Mesendoderm (in vitro differentiated cells): ENCODE results near the gene TRIM41.

Source experiments
- DNase-seq: peaks from one replicate; pipeline ENCODE4 v3.0.0; 2013
- H2AK5ac ChIP-seq: 2 replicates; pipeline ENCODE4 v1.6.1; 2013; ENCODE audit warnings: low read length, inconsistent platforms
- H2BK120ac ChIP-seq: 2 replicates; pipeline ENCODE4 v1.6.1; 2013; ENCODE audit warnings: low read depth, mild to moderate bottlenecking, low read length, moderate library complexity, mixed read lengths
- H2BK15ac ChIP-seq: replicated peaks from 2 replicates; pipeline ENCODE4 v1.6.1; 2013; ENCODE audit warnings: low read depth, mild to moderate bottlenecking, moderate library complexity
- H2BK5ac ChIP-seq: 2 replicates; pipeline ENCODE4 v1.6.1; 2013; ENCODE audit warnings: low read length, inconsistent platforms
- H3K18ac ChIP-seq: 2 replicates; pipeline ENCODE4 v1.6.1; 2013; ENCODE audit warnings: mild to moderate bottlenecking, low read length, mixed read lengths
- H3K23ac ChIP-seq: one replicate; pipeline ENCODE4 v1.6.1; 2013; ENCODE audit warnings: low read length
- H3K27ac ChIP-seq: 2 replicates; pipeline ENCODE4 v1.5.1; 2013; ENCODE audit warnings: low read depth, mild to moderate bottlenecking, inconsistent platforms, low read length, moderate library complexity
- H3K27me3 ChIP-seq: 2 replicates; pipeline ENCODE4 v1.6.1; 2013; ENCODE audit warnings: low read length, control low read depth, mild to moderate bottlenecking, inconsistent platforms; ENCODE audit not compliant: insufficient read depth, poor library complexity
- H3K36me3 ChIP-seq: 2 replicates; pipeline ENCODE4 v1.6.1; 2013; ENCODE audit warnings: low read length, inconsistent platforms; ENCODE audit not compliant: control insufficient read depth, insufficient read depth
- H3K4ac ChIP-seq: one replicate; pipeline ENCODE4 v1.6.1; 2013; ENCODE audit warnings: low read depth, mild to moderate bottlenecking, low read length, moderate library complexity
- H3K4me1 ChIP-seq: 2 replicates; pipeline ENCODE4 v1.6.1; 2013; ENCODE audit warnings: low read depth, low read length, inconsistent platforms; ENCODE audit not compliant: control insufficient read depth
- H3K4me2 ChIP-seq: 2 replicates; pipeline ENCODE4 v1.6.1; 2013; ENCODE audit warnings: low read length
- H3K4me3 ChIP-seq: 2 replicates; pipeline ENCODE4 v1.5.1; 2013; ENCODE audit warnings: mild to moderate bottlenecking, low read length
- H3K56ac ChIP-seq: one replicate; pipeline ENCODE4 v1.6.1; 2013; ENCODE audit warnings: low read length
- H3K79me1 ChIP-seq: 2 replicates; pipeline ENCODE4 v1.6.1; 2013; ENCODE audit warnings: low read length, inconsistent platforms
- H3K79me2 ChIP-seq: 2 replicates; pipeline ENCODE4 v1.6.1; 2013; ENCODE audit warnings: mild to moderate bottlenecking, low read length; ENCODE audit not compliant: control insufficient read depth, insufficient read depth
- H3K9ac ChIP-seq: 2 replicates; pipeline ENCODE4 v1.6.1; 2013; ENCODE audit warnings: low read length, inconsistent platforms
- H4K5ac ChIP-seq: one replicate; pipeline ENCODE4 v1.6.1; 2013; ENCODE audit warnings: low read length
- H4K8ac ChIP-seq: one replicate; pipeline ENCODE4 v1.6.1; 2013; ENCODE audit warnings: low read depth, mild to moderate bottlenecking, control low read depth, low read length, moderate library complexity
- WGBS: extraction: QIAGEN DNeasy Blood & Tissue Kit; methylation state at CpG from one replicate; pipeline ENCODE4 v1.1.7; 2013; ENCODE audit warnings: low lambda C conversion rate, missing lambda C conversion rate; ENCODE audit not compliant: insufficient coverage; ENCODE audit errors: extremely low coverage; 5-methylcytosine and 5-hydroxymethylcytosine counted together

Gene TRIM41

GRCh38 chr5:181231432-181231831 is 8.4 kb downstream of the TRIM41 start:
- no peak overlapping the region for H3K4me3 ChIP-seq
- no peak for DNase-seq
- no peak overlapping the region for H4K8ac ChIP-seq
- no peak overlapping the region for H4K5ac ChIP-seq
- H3K79me1 ChIP-seq = no peaks in the 10 kb centered on the region
- no peak overlapping the region for H3K9ac ChIP-seq
- no peaks in the 10 kb centered on the region for H3K4me1 ChIP-seq
- H3K18ac ChIP-seq = no peak overlapping the region
- H2BK15ac ChIP-seq = no peak overlapping the region
- no peak overlapping the region for H2AK5ac ChIP-seq
- no peak overlapping the region for H3K4me2 ChIP-seq
- no peak overlapping the region for H3K56ac ChIP-seq
- H2BK5ac ChIP-seq = no peak overlapping the region
- H3K4ac ChIP-seq = no peak overlapping the region
- H3K27ac ChIP-seq = no peak overlapping the region
- H2BK120ac ChIP-seq = no peak overlapping the region
- H3K79me2 ChIP-seq = no peaks in the 10 kb centered on the region
- H3K36me3 ChIP-seq = peaks cover 13% of the 10 kb centered on the region
- no peak overlapping the region for H3K23ac ChIP-seq
- no CpG with 5 or more reads among the region's 7 CpGs for WGBS
- no peaks in the 10 kb centered on the region for H3K27me3 ChIP-seq

DNA sequence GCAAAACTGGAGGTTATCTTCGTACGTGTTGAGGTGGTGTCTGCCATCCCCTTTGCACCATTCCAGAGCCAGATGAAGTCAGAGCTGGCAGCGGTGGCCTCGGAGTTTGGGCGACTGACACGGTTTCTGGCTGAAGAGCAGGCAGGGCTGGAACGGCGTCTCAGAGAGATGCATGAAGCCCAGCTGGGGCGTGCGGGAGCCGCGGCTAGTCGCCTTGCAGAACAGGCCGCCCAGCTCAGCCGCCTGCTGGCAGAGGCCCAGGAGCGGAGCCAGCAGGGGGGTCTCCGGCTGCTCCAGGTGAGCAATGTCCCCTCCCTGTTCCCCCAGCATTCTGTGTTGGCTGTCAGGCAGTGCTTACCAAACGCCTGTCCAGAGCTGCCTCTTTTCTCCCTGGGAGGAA is 9.5 kb downstream of the TRIM41 start:
- Histone ChIP-seq H3K4me2 (no peak overlapping the region), H3K79me1 (no peaks in the 10 kb centered on the region), H4K5ac (no peak overlapping the region), H2BK15ac (no peak overlapping the region), H2BK120ac (no peak overlapping the region), H3K56ac (no peak overlapping the region), H3K27me3 (no peaks in the 10 kb centered on the region), H3K27ac (no peak overlapping the region), H3K79me2 (no peaks in the 10 kb centered on the region), H3K4ac (no peak overlapping the region), H3K9ac (no peak overlapping the region), H3K36me3 (peaks cover 22% of the 10 kb centered on the region), H3K4me3 (no peak overlapping the region), H4K8ac (no peak overlapping the region), H3K18ac (no peak overlapping the region), H2BK5ac (no peak overlapping the region), H3K23ac (no peak overlapping the region), H3K4me1 (no peaks in the 10 kb centered on the region), H2AK5ac (no peak overlapping the region)
- WGBS = no CpG with 5 or more reads among the region's 18 CpGs
- no peak for DNase-seq

DNA sequence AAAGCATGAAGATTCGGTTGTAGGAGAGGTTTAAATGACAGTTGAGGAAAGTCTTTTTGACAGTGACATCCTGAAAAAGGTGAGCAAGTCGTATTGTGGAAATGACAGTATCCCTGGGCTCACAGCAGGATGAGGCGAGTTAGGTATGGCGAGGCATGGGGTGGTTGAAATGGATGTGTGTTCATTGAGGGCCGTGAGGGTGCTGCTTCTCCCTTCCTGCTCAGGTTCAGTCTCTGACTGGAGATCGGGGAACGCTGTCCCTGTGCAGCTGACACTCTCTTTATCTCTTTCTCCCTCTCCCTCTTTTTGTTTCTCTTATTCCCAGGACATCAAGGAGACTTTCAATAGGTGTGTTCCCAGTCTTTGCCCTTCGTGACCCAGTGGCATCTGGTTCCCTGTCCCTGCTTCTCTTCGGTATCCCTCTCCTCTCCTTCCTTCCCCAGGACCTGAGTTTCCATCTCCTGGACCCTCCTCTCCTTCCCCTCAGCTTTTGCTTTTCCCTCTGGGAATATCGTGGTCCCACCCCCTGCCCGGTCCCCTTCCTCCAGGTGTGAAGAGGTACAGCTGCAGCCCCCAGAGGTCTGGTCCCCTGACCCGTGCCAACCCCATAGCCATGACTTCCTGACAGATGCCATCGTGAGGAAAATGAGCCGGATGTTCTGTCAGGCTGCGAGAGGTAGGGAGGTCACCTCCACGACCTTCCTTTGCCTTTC is 10.2 kb downstream of the TRIM41 start:
- H3K4me1 ChIP-seq = no peaks in the 10 kb centered on the region
- H4K8ac ChIP-seq = no peak overlapping the region
- no peak overlapping the region for H3K4ac ChIP-seq
- H3K56ac ChIP-seq = no peak overlapping the region
- no peak overlapping the region for H3K23ac ChIP-seq
- no peak overlapping the region for H2BK15ac ChIP-seq
- no peaks in the 10 kb centered on the region for H3K79me2 ChIP-seq
- no peak overlapping the region for H3K4me2 ChIP-seq
- H3K27me3 ChIP-seq = no peaks in the 10 kb centered on the region
- no peak overlapping the region for H3K9ac ChIP-seq
- no peak overlapping the region for H2BK5ac ChIP-seq
- no peak overlapping the region for H2AK5ac ChIP-seq
- 100% methylated on average over 1 of the region's 16 CpGs for WGBS
- no peak overlapping the region for H3K18ac ChIP-seq
- H4K5ac ChIP-seq = no peak overlapping the region
- no peak overlapping the region for H3K27ac ChIP-seq
- peaks cover 4% of the 10 kb centered on the region for H3K79me1 ChIP-seq
- no peak overlapping the region for H3K4me3 ChIP-seq
- peaks cover 28% of the 10 kb centered on the region for H3K36me3 ChIP-seq
- DNase-seq = no peak
- H2BK120ac ChIP-seq = no peak overlapping the region

DNA sequence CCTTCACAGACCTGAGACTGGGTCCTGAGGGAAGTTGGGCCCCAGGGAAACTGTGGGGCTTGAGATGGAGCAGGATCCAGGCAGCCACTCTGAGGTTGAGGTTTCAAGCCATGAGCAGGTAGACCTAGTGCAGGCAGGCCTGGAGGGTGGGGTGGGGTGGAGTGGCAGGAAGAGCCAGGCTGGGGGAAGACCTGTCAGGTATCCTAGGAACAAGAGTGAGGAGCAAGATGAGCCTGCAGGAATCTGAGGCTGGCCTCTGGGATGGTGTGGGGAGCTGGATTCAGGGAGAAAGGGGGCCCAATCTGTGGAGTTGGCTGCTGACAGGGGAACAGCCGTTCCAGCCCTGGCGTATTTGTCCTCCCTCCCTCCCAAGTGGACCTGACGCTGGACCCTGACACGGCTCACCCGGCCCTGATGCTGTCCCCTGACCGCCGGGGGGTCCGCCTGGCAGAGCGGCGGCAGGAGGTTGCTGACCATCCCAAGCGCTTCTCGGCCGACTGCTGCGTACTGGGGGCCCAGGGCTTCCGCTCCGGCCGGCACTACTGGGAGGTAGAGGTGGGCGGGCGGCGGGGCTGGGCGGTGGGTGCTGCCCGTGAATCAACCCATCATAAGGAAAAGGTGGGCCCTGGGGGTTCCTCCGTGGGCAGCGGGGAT is 10.8 kb downstream of the TRIM41 start:
- no peak overlapping the region for H3K4me2 ChIP-seq
- no peak overlapping the region for H4K5ac ChIP-seq
- H2BK120ac ChIP-seq = no peak overlapping the region
- no peak overlapping the region for H3K27ac ChIP-seq
- WGBS = no CpG with 5 or more reads among the region's 24 CpGs
- DNase-seq = no peak
- H2BK15ac ChIP-seq = no peak overlapping the region
- no peaks in the 10 kb centered on the region for H3K27me3 ChIP-seq
- peaks cover 6% of the 10 kb centered on the region for H3K79me1 ChIP-seq
- H3K23ac ChIP-seq = no peak overlapping the region
- H3K18ac ChIP-seq = no peak overlapping the region
- H3K4me3 ChIP-seq = no peak overlapping the region
- peaks cover 31% of the 10 kb centered on the region for H3K36me3 ChIP-seq
- no peak overlapping the region for H4K8ac ChIP-seq
- H3K4ac ChIP-seq = no peak overlapping the region
- H3K79me2 ChIP-seq = peaks cover 2% of the 10 kb centered on the region
- H3K9ac ChIP-seq = no peak overlapping the region
- H3K56ac ChIP-seq = no peak overlapping the region
- no peaks in the 10 kb centered on the region for H3K4me1 ChIP-seq
- no peak overlapping the region for H2BK5ac ChIP-seq
- H2AK5ac ChIP-seq = no peak overlapping the region

DNA sequence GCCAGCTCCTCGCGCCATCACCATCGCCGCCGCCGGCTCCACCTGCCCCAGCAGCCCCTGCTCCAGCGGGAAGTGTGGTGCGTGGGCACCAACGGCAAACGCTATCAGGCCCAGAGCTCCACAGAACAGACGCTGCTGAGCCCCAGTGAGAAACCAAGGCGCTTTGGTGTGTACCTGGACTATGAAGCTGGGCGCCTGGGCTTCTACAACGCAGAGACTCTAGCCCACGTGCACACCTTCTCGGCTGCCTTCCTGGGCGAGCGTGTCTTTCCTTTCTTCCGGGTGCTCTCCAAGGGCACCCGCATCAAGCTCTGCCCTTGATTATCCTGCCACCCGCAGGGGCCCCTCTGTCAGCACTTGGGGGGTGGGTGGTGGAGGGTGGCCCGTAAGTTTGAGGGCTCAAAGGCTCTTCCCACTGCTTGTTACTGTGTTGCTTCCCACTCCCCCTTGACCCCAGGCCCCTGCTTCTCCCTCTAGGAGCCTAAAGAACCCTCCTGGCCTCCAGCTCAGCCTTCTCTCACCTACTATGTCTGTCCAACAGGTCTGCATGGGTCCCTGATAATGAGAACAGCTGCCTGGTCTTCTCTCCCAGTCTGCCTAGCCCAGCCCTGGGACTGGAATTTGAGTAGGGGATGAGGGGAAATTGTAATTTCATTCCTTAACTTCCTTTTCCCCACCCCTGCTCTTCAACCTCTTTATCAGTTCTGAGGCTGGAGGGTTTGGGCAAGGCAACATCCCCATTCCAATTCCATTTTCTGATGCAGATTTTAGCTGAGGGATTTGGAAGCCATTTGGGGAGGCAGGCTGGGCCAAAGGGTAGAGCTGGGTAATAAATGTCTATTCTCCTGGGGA is 11.6 kb downstream of the TRIM41 start:
- Histone ChIP-seq H3K79me2 (peaks cover 7% of the 10 kb centered on the region), H3K9ac (no peak overlapping the region), H3K4me3 (no peak overlapping the region), H3K36me3 (peaks cover 37% of the 10 kb centered on the region), H3K18ac (no peak overlapping the region), H4K5ac (no peak overlapping the region), H2BK120ac (no peak overlapping the region), H2BK15ac (no peak overlapping the region), H3K79me1 (peaks cover 10% of the 10 kb centered on the region), H3K56ac (no peak overlapping the region), H3K4me2 (no peak overlapping the region), H4K8ac (no peak overlapping the region), H3K23ac (no peak overlapping the region), H2BK5ac (no peak overlapping the region), H3K27ac (no peak overlapping the region), H3K27me3 (no peaks in the 10 kb centered on the region), H3K4ac (no peak overlapping the region), H3K4me1 (no peaks in the 10 kb centered on the region), H2AK5ac (no peak overlapping the region)
- no CpG with 5 or more reads among the region's 22 CpGs for WGBS
- peak; percentile 44 for DNase-seq
